Esophagus muscularis mucosa (tissue), 3 donors: Measurements from ENCODE around the gene ZFR.

Experiments used
- POLR2AphosphoS5 ChIP-seq, 2 donors: sonication (generic); formaldehyde crosslinking; IDR thresholded peaks; one replicate each; pipeline ENCODE4 v1.6.1; 2017; ENCODE audit warnings: antibody characterized with exemption in 2 of 2
- TF ChIP-seq, protein P1 (sequence below), 3 experiments: fragments of 200-600 bp in 2 of 3; fragments of 450-650 bp in 1 of 3; sonication (generic) in 2 of 3; IDR thresholded peaks; one replicate each; pipeline ENCODE4 v1.5.1; 2017 to 2019; ENCODE audit warnings: antibody characterized with exemption in 3 of 3, mild to moderate bottlenecking in 2 of 3, moderate library complexity in 1 of 3

DNA sequence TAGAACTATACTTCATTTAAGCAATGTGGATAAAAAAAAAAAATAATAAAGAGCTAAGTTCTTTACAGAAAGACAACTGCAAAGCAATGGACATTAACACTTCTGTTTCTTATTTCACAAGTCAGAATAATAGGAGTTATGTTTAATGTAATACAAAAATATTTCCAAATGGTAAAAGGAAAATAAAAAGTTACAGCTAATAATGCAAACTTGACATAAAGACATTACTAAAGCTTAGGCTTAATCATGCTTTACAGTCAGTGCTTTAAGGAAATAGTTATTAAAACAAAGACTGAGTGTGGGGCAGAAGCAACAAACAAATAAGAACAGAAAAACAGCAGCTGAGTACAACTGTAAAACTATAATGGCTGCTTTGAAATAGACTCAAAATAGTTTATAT, 56.7 kb downstream of the ZFR start:
- TF ChIP-seq POLR2AphosphoS5 (IDR thresholded peaks at IDR 0.05), result no peak
- TF ChIP-seq, protein P1, sequence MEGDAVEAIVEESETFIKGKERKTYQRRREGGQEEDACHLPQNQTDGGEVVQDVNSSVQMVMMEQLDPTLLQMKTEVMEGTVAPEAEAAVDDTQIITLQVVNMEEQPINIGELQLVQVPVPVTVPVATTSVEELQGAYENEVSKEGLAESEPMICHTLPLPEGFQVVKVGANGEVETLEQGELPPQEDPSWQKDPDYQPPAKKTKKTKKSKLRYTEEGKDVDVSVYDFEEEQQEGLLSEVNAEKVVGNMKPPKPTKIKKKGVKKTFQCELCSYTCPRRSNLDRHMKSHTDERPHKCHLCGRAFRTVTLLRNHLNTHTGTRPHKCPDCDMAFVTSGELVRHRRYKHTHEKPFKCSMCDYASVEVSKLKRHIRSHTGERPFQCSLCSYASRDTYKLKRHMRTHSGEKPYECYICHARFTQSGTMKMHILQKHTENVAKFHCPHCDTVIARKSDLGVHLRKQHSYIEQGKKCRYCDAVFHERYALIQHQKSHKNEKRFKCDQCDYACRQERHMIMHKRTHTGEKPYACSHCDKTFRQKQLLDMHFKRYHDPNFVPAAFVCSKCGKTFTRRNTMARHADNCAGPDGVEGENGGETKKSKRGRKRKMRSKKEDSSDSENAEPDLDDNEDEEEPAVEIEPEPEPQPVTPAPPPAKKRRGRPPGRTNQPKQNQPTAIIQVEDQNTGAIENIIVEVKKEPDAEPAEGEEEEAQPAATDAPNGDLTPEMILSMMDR (IDR thresholded peaks at IDR 0.05), result no peak
